NCI-H2107 treated with DMSO at 0.1 percent for 48 hours (cell line): ENCODE data around the gene LSR.
"Not testable (repeated sequence)": the region's sequence is repeated elsewhere in the genome, so short reads cannot be mapped to it uniquely, and the experiment has no call there.

Experiments used
- DNase-seq: peaks from one replicate; lab custom pipeline; 2025; ENCODE audit not compliant: unreplicated experiment; lab: John Stamatoyannopoulos, UW

The LSR gene

DNA sequence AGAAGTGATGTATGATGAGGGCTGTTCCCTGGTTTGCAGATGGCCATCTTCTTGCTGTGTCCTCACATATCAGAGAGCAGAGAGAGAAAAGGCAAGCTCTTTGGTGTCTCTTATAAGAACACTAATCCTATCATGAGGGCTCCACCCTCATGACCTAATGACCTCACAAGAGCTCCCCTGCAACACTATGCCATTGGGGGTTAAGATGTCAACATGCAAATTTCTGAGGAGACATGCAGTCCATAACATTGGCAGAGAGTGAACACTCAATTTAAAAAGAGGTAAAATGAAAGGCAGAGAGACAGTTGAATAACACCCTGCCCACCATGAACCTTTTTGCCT lies 31.2 kb upstream of the LSR start:
- DNase-seq = no peak

- no peak for DNase-seq
These were observed 29.8 kb upstream of the LSR start for GRCh38 chr19:35219008-35219407.

GRCh38 chr19:35220315-35220921 lies 28.4 kb upstream of the LSR start:
- DNase-seq = no peak

DNA sequence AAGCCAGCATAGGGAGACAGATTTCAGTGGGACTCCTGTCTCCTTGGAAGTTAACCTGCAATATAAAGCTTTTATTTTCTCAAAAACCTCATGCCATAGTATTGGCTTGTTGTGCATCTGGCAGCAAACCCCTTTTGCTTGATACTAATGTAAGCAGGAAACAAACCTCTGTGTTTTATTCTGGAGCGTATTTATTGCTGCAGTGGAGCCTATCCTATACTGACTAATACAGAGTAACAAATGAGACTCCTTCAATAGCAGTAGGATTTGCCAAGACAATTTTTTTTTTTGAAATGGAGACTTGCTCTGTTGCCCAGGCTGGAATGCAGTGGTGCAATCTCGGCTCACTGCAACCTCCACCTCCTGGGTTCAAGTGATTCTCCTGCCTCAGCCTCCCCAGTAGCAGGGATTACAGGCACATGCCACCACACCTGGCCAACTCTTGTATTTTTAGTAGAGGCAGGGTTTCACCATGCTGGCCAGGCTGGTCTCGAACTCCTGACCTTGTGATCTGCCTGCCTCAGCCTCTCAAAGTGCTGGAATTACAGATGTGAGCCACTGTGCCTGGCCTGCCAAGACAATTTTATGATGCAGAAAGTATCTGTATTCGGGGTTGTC lies 27.7 kb upstream of the LSR start:
- not testable (repeated sequence) for DNase-seq

DNA sequence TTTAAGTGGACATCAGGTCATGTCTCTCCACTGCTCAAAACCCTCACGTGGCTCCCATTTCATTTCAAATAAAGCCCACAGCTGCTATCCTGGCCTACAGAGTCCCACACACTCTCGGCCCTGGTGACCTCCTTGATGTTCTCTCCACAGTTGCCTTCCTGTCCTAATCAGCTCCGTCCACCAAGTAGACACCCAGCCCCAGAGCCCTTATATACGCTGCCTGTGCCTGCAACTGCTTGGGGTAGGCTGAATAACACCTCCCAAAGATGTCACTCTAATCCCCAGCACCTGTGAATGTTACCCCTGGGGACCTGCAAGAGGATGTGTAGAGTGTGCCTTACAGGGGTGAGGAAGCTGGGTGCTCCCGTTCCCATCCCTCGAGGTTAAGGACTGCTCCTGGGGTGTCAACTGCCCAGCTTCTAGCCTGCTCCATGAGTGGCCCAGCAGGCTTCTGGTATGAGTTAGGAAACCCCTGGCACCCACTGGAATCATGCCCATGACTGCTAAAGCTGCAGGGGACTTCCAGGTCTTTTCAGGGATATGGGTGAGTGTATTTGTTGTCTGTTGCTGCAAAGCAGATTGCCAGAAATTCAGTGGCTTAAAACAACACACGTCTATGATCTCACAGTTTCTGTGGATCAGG lies 26.3 kb upstream of the LSR start:
- DNase-seq = no peak

DNA sequence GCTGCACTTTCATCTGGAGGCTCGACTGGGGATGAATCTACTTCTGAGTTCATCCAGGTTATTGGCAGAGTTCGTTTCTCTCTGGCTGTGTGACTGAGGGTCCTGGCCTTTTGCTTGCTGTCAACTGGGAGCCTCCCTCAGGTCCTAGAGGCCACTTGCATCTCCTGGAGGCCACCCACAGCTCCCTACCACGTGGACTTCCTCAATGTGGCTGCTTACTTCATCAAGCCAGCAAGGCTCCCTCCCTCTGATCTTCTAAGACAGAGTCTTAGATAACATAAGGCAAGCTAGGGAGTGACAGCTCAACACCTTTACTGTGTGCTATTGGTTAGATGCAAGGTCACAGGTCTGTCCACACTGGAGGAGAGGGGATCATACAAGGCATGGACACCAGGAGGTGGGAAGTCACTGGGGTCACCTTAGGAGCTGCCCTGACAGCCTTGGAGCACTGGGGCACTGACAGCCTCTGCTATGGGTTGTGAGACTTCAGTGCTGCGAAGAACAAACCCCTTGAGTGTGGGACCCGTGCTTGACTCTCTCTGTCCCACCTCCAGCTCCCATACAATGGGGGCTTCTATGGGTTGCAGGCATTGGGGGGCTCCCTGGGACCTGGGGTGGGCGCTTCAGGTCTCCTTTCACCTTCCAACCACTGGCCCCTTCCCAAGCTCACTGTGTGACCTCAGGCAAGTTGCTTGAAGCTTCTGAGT lies 25.6 kb upstream of the LSR start:
- DNase-seq = no peak

GRCh38 chr19:35223862-35224505 lies 24.8 kb upstream of the LSR start:
- DNase-seq = no peak

GRCh38 chr19:35224681-35225571 lies 23.9 kb upstream of the LSR start:
- no peak for DNase-seq

DNA sequence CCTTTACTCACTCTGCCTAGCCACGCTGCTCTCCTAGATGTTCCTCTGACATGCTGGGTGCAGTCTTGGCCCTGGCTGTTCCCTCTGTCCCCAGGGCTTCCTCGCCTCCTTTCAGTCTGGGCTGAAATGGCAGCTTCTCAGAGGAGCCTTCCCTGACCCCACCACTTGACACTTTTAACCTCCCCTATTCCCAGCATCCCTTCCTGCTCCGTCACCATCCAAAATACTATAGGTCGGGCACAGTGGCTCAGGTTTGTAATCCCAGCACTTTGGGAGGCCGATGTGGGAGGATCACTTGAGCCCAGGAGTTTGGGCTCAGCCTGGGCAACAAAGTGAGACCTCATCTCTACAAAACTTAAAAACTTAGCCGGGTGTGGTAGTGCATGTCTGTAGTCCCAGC lies 22.9 kb upstream of the LSR start:
- DNase-seq = no peak

DNA sequence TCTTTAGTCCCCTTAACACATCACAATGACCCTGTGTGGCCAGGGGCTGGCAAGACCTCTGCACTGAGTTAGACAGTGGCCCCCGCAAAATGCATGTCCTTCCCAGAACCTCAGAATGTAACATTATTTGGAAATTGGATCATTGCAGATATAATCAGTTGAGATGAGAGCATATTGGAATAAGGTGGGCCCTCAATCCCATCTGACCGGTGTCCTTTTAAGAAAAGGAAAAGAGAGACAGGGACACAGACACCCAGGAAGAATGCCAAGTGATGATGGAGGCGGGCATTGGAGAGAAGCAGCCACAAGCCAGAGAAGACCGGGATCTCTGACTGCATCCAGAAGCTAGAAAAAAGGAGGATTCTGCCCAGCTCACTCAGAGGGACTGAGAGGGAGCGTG lies 22.1 kb upstream of the LSR start:
- no peak for DNase-seq

DNA sequence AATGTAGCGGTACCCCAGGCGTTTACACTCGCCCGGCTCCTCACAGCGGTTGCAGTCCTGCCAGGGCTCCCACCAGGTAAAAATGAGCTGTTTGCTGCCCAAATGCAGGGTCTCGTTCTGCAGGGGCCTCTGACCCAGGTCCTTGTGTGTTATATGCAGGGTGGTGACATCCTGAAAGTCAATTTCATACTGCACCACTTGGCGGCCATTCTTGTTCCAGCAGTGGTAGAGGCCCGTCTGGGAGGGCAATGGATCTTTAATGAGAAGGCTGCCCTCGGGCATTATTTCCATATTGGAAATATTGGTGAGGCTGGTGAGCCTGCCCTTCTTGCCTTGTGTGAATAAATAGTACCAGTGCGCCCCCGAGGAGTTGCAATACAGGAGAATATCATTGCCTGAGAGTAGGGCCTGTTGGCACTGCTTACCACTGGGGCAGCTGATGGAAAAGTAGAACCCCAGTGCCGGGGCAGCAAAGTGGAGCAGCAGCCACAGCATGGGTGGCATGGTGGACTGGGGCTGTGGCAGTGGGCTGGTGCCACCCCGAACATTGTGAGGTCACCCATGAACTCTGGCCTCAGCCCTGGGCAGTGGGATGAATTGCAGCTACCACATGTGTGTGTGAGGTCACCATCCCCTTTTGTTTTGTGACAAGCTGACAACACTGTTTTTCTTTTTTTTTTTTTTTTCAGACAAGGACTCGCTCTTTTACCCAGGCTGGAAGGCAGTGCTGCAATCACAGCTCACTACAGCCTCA lies 20.4 kb upstream of the LSR start, which contains the start of gene FAM187B:
Gene FAM187B, minus strand, starts transcription at position 563 of the 754 bp plus-strand sequence. Its CDS starts 59 bp downstream, at position 504.
- DNase-seq = no peak

- no peak for DNase-seq
These were observed 19.2 kb upstream of the LSR start for GRCh38 chr19:35229601-35230000.

GRCh38 chr19:35231956-35232645 lies 16.7 kb upstream of the LSR start:
- DNase-seq = no peak

- no peak for DNase-seq
These were observed 15.9 kb upstream of the LSR start for GRCh38 chr19:35232912-35233311.

GRCh38 chr19:35236638-35237400 lies 12.0 kb upstream of the LSR start:
- DNase-seq = no peak

GRCh38 chr19:35239597-35239996 lies 9.2 kb upstream of the LSR start:
- DNase-seq = not testable (repeated sequence)

DNA sequence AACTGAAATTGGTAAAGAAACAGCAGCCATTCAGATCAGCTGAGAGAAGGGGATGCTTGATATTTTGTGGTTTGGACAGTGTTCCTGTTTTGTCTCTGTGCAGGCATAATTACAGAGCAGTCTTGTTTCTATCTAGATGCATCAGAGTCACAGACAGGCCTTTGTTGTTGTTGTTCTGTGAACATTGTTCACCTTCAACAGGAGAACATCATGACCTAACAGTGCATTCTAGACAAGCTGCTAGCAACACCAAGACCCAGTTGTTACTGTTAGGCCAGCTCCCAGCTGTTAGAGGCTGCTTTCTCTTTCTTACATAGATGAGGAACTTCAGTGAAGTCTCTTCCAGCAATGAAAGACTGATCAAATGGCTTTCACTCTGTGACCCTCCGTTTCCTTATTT lies 8.5 kb upstream of the LSR start:
- no peak for DNase-seq

DNA sequence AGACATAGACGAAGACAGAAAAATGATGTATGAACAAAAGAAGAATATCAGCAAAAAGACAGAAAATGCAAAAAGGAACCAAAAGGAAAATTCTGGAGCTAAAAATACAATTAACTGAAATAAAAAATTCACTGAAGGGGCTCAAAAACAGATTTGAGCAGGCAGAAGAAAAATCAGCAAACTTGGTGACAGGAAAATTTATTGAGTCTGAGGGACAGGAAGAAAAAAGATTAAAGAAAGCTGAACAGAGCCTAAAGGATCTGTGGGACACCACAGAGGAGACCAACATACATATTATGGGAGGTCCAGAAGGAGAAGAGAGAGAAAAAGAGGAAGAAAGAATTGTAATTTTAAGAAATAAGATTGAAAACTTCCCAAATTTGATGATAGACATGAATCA lies 7.4 kb upstream of the LSR start:
- no peak for DNase-seq
